OCI-LY7 (cell line): ENCODE data around the gene LRP1B. TPM values are rescaled to one million over a fixed set of nuclear protein-coding genes. Genes with fewer than 3 reads are reported as not detected.

Experiments
- BruUV-seq: library from RNA; stranded (reverse); fragments of 400-500 nt; replicated peaks from 2 replicates; lab custom pipeline; 2021; lab: Mats Ljungman, UMichigan
- CTCF ChIA-PET: fragments of 300-600 bp; sonication (Branson Sonifier 250); formaldehyde crosslinking; loops from one replicate; lab custom pipeline; 2022; ENCODE audit warnings: antibody characterized with exemption; ENCODE audit not compliant: unreplicated experiment; lab: Charles Lee
- POLR2A ChIA-PET: fragments of 300-600 bp; sonication (Branson Sonifier 250); formaldehyde crosslinking; loops from one replicate; lab custom pipeline; 2022; ENCODE audit warnings: antibody characterized with exemption; lab: Charles Lee
- DNase-seq: peaks from one replicate; pipeline ENCODE4 v3.0.0-alpha.2; 2015; ENCODE audit warnings: low spot score
- H2AFZ ChIP-seq: fragments of 200-600 bp; sonication (generic), shearing (Covaris generic); 2 replicates; pipeline ENCODE4 v1.6.1; 2014; ENCODE audit warnings: mild to moderate bottlenecking, antibody characterized with exemption, low read length, moderate library complexity
- H3K27ac ChIP-seq: fragments of 200-600 bp; sonication (generic); 2 replicates; pipeline ENCODE4 v1.5.1; 2014; ENCODE audit warnings: mixed run types, low read depth, mild to moderate bottlenecking, moderate library complexity, low read length, inconsistent platforms; ENCODE audit not compliant: poor library complexity, severe bottlenecking
- H3K36me3 ChIP-seq: fragments of 200-600 bp; sonication (generic); 2 replicates; pipeline ENCODE4 v1.6.1; 2014; ENCODE audit warnings: mild to moderate bottlenecking, antibody characterized with exemption, low read length, moderate library complexity, mixed read lengths; ENCODE audit not compliant: insufficient read depth
- H3K4me1 ChIP-seq: fragments of 200-600 bp; sonication (generic); 2 replicates; pipeline ENCODE4 v1.5.1; 2014; ENCODE audit warnings: mild to moderate bottlenecking, low read length; ENCODE audit not compliant: insufficient read depth, poor library complexity, severe bottlenecking
- H3K4me2 ChIP-seq: fragments of 200-600 bp; sonication (generic); 2 replicates; pipeline ENCODE4 v1.6.1; 2014; ENCODE audit warnings: mild to moderate bottlenecking, low read length
- H3K4me3 ChIP-seq: fragments of 200-600 bp; sonication (generic); 2 replicates; pipeline ENCODE4 v1.5.1; 2014; ENCODE audit warnings: mild to moderate bottlenecking, low read depth, low read length; ENCODE audit not compliant: poor library complexity, severe bottlenecking
- H3K79me2 ChIP-seq: fragments of 200-600 bp; sonication (generic); 2 replicates; pipeline ENCODE4 v1.6.1; 2016; ENCODE audit warnings: low read depth, mild to moderate bottlenecking, low read length, moderate library complexity, mixed read lengths; ENCODE audit not compliant: insufficient read depth
- H3K9me2 ChIP-seq: fragments of 200-600 bp; sonication (generic); 2 replicates; pipeline ENCODE4 v1.6.1; 2016; ENCODE audit warnings: mild to moderate bottlenecking, low read length, mixed read lengths; ENCODE audit not compliant: insufficient read depth
- H3K9me3 ChIP-seq: fragments of 200-600 bp; sonication (generic); 2 replicates; pipeline ENCODE4 v1.6.1; 2014; ENCODE audit warnings: mild to moderate bottlenecking, mixed run types, low read length, mixed read lengths
- H4K20me1 ChIP-seq: fragments of 200-600 bp; sonication (generic); 2 replicates; pipeline ENCODE4 v1.6.1; 2014; ENCODE audit warnings: mild to moderate bottlenecking, antibody characterized with exemption, low read length, moderate library complexity, mixed read lengths; ENCODE audit not compliant: insufficient read depth
- EZH2phosphoT487 ChIP-seq: fragments of 200-600 bp; sonication (generic); IDR thresholded peaks from 2 replicates; pipeline ENCODE4 v1.6.1; 2018; ENCODE audit warnings: low read depth, borderline replicate concordance, mild to moderate bottlenecking, mixed run types, antibody characterized with exemption, low read length, moderate library complexity, mixed read lengths
- intact Hi-C: fragments of 100-400 bp; cut with micrococcal nuclease; formaldehyde crosslinking; loops from one replicate; pipeline ENCODE4 v1.10.0; 2022; ENCODE audit not compliant: unreplicated experiment
- total RNA-seq, 2 experiments: library from RNA; depleted of rRNA in 1 of 2; stranded (reverse); fragments of >200 nt in 1 of 2; shearing (Covaris generic) in 1 of 2; gene quantifications; 2 replicates each; pipeline ENCODE4 v1.2.3, GENCODE V29; 2014 to 2022
- TF ChIP-seq, protein P1 (sequence below): fragments of 200-600 bp; sonication (generic); conservative IDR thresholded peaks from 2 replicates; pipeline ENCODE4 v1.5.1; 2014; ENCODE audit warnings: mild to moderate bottlenecking, antibody characterized with exemption, low read length, moderate library complexity, mixed read lengths

LRP1B gene
- total RNA-seq, 2 experiments from 2014 or later, result not detected

DNA sequence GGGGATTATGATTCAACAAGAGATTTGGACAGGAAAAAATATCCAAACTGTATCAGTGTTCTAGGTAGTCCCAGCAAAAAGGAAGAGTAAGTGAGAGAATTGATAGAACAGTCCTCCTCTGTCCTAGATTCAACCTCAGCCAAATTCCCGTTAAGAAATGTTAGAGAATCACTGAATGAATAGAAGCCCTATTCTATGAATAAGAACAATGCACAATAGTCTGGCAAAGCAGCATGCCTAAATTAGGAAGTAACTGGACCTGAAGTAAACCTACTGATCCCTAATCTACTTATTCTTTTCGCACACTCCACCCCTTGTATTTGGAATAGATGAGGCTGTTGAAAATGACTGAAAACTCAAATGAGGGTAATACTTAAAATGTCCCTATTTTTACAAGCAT, 1665.5 kb downstream of the LRP1B start:
- Histone ChIP-seq H3K27ac (no peak overlapping the region), H3K9me3 (no peaks in the 10 kb centered on the region), H3K4me1 (no peaks in the 10 kb centered on the region), H3K9me2 (no peaks in the 10 kb centered on the region), H4K20me1 (no peaks in the 10 kb centered on the region), H3K36me3 (no peaks in the 10 kb centered on the region), H3K79me2 (no peaks in the 10 kb centered on the region), H3K4me2 (no peak overlapping the region), H2AFZ (no peak overlapping the region), H3K4me3 (no peak overlapping the region)
- ChIA-PET CTCF (no interaction called here), POLR2A (no interaction called here)
- intact Hi-C loops, result no loop called here
- DNase-seq, result no peak
- TF ChIP-seq, protein P1, sequence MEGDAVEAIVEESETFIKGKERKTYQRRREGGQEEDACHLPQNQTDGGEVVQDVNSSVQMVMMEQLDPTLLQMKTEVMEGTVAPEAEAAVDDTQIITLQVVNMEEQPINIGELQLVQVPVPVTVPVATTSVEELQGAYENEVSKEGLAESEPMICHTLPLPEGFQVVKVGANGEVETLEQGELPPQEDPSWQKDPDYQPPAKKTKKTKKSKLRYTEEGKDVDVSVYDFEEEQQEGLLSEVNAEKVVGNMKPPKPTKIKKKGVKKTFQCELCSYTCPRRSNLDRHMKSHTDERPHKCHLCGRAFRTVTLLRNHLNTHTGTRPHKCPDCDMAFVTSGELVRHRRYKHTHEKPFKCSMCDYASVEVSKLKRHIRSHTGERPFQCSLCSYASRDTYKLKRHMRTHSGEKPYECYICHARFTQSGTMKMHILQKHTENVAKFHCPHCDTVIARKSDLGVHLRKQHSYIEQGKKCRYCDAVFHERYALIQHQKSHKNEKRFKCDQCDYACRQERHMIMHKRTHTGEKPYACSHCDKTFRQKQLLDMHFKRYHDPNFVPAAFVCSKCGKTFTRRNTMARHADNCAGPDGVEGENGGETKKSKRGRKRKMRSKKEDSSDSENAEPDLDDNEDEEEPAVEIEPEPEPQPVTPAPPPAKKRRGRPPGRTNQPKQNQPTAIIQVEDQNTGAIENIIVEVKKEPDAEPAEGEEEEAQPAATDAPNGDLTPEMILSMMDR, result no peak
- TF ChIP-seq EZH2phosphoT487, result no peak
- BruUV-seq, result no TSS peak

DNA sequence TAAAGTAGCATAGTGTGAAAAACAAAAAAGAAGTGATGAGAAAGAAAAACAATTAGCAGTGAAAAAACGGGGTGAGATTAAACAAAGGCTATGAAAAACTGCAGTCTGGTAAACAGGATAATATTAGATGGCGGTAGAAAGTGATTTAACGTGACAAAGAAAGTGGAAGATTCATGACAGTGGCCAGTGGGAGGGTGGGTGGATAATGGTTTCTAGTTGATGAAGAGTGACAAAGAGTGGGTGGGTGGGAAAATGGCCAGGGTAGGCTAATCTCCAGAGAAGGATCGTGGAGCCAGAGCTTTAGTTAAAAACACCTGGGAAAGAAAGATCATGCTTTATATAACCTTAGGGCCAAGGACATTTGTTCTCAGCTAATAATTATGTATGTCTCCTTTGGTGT, 1667.8 kb downstream of the LRP1B start:
- no peaks in the 10 kb centered on the region for H4K20me1 ChIP-seq
- ChIA-PET CTCF (no interaction called here), POLR2A (no interaction called here)
- no peak overlapping the region for H3K4me2 ChIP-seq
- no TSS peak for BruUV-seq
- no peak overlapping the region for H3K4me3 ChIP-seq
- H2AFZ ChIP-seq, result no peak overlapping the region
- no peaks in the 10 kb centered on the region for H3K9me2 ChIP-seq
- no peaks in the 10 kb centered on the region for H3K36me3 ChIP-seq
- no peaks in the 10 kb centered on the region for H3K4me1 ChIP-seq
- no peaks in the 10 kb centered on the region for H3K79me2 ChIP-seq
- TF ChIP-seq EZH2phosphoT487, result no peak
- TF ChIP-seq, protein P1, result no peak
- no peaks in the 10 kb centered on the region for H3K9me3 ChIP-seq
- DNase-seq, result no peak
- no peak overlapping the region for H3K27ac ChIP-seq
- intact Hi-C loops, result no loop called here

DNA sequence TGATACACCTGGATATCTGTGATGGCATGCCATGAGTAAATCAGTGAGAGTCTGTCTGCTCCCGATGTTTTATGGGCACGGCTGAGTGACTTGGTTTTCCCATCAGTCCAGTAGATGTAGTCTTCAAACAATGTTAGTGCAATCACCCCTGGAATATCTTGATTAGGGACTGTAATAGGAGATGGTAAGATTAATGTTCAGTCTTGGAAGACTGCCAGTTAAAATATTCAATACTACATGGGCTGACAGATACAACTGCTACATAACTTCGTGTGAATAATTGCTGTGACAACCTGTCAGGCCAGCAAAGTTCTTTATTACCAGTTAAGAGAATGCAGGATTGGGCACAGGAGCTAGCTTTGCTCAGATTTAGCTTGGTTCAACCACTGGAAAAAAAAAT, 1673.3 kb downstream of the LRP1B start:
- no peaks in the 10 kb centered on the region for H3K9me3 ChIP-seq
- no peaks in the 10 kb centered on the region for H3K9me2 ChIP-seq
- H3K79me2 ChIP-seq, result no peaks in the 10 kb centered on the region
- H4K20me1 ChIP-seq, result no peaks in the 10 kb centered on the region
- H3K36me3 ChIP-seq, result no peaks in the 10 kb centered on the region
- intact Hi-C loops, result no loop called here
- no peak overlapping the region for H3K27ac ChIP-seq
- no peak for DNase-seq
- H3K4me2 ChIP-seq, result no peak overlapping the region
- CTCF ChIA-PET, result no interaction called here
- no peak overlapping the region for H2AFZ ChIP-seq
- POLR2A ChIA-PET, result no interaction called here
- no peak for TF ChIP-seq EZH2phosphoT487
- TF ChIP-seq, protein P1, result no peak
- no peak overlapping the region for H3K4me3 ChIP-seq
- no peaks in the 10 kb centered on the region for H3K4me1 ChIP-seq
- BruUV-seq, result no TSS peak
